Smooth muscle cell (in vitro differentiated cells): ENCODE data around the gene DNASE1. TPM values are rescaled to one million over a fixed set of nuclear protein-coding genes. Genes with fewer than 3 reads are reported as not detected.

ENCODE experiments used
- DNase-seq: peaks from one replicate; lab custom pipeline; 2025; ENCODE audit not compliant: unreplicated experiment; lab: John Stamatoyannopoulos, UW
- H2AFZ ChIP-seq: fragments of 200-600 bp; sonication (generic); 2 replicates; pipeline ENCODE4 v1.6.0; 2016; ENCODE audit warnings: antibody characterized with exemption, low read depth, mild to moderate bottlenecking
- H3F3A ChIP-seq: fragments of 200-600 bp; sonication (generic); 2 replicates; pipeline ENCODE4 v1.6.0; 2017; ENCODE audit warnings: antibody characterized with exemption, low read depth
- H3K27ac ChIP-seq: fragments of 200-600 bp; sonication (generic); 2 replicates; pipeline ENCODE4 v1.5.1; 2016; ENCODE audit warnings: low read depth, mild to moderate bottlenecking
- H3K27me3 ChIP-seq: fragments of 200-600 bp; sonication (generic); 2 replicates; pipeline ENCODE4 v1.6.1; 2016; ENCODE audit warnings: low read depth, mild to moderate bottlenecking
- H3K36me3 ChIP-seq: fragments of 200-600 bp; sonication (generic); 2 replicates; pipeline ENCODE4 v1.5.1; 2016; ENCODE audit warnings: low read depth
- H3K4me1 ChIP-seq: fragments of 200-600 bp; sonication (generic); 2 replicates; pipeline ENCODE4 v1.5.1; 2016; ENCODE audit warnings: low read depth
- H3K4me2 ChIP-seq: fragments of 200-600 bp; sonication (generic); 2 replicates; pipeline ENCODE4 v1.6.0; 2016; ENCODE audit warnings: mild to moderate bottlenecking
- H3K4me3 ChIP-seq: fragments of 200-600 bp; sonication (generic); 2 replicates; pipeline ENCODE4 v1.5.1; 2016; ENCODE audit warnings: mild to moderate bottlenecking
- H3K79me2 ChIP-seq: fragments of 200-600 bp; sonication (generic); 2 replicates; pipeline ENCODE4 v1.6.0; 2016; ENCODE audit warnings: low read depth, mild to moderate bottlenecking
- H3K9ac ChIP-seq: fragments of 200-600 bp; sonication (generic); 2 replicates; pipeline ENCODE4 v1.6.0; 2016; ENCODE audit warnings: low read depth
- H3K9me3 ChIP-seq: fragments of 200-600 bp; sonication (generic); replicated peaks from 2 replicates; pipeline ENCODE4 v1.5.1; 2016; ENCODE audit warnings: low read depth
- H4K20me1 ChIP-seq: fragments of 200-600 bp; sonication (generic); 2 replicates; pipeline ENCODE4 v1.6.0; 2016; ENCODE audit warnings: low read depth
- WGBS: methylation state at CpG from one replicate; pipeline ENCODE4 v1.1.7; 2016; ENCODE audit warnings: low lambda C conversion rate; 5-methylcytosine and 5-hydroxymethylcytosine counted together
- polyA plus RNA-seq: library from polyadenylated mRNA; unstranded; fragments of >200 nt; fragmentation: Nextera tagmentation; extraction: Ambion mirVana; gene quantifications from 2 replicates; pipeline ENCODE4 v1.2.1, GENCODE V29; 2016
- total RNA-seq: library from RNA; depleted of rRNA; stranded (reverse); fragments of >200 nt; gene quantifications from 2 replicates; pipeline ENCODE4 v1.2.3, GENCODE V29; 2014
- TF ChIP-seq, protein P1 (sequence below): fragments of 200-600 bp; sonication (generic); IDR thresholded peaks from 2 replicates; pipeline ENCODE4 v1.5.1; 2017; ENCODE audit warnings: borderline replicate concordance, mild to moderate bottlenecking, antibody characterized with exemption; ENCODE audit not compliant: insufficient read depth, poor library complexity, severe bottlenecking

DNASE1 gene
- total and polyA plus RNA-seq, 2 experiments from 2014 or later, result 8.1 to 37.8 TPM

DNA sequence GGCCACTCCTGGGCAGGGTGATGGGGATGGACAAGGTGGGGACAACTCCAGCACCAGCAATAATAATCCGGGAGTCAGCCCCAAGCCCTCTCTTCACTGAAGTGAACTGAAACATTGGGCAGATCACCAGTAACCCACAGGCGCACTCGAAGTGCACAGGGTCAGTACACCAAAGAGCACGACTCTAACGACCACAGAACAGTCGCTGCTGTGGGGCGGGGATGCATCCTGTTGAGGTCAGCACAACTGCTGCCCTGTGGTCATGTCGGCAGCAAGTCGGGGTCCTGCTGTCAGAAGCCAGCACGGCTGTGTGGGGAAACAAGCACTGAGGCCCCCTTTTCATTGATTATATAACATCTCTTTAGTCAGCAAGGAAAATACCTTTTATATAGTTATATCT, 14.6 kb downstream of the DNASE1 start:
- Histone ChIP-seq H3F3A (no peaks in the 10 kb centered on the region), H3K79me2 (no peaks in the 10 kb centered on the region), H2AFZ (no peak overlapping the region), H3K4me2 (no peak overlapping the region), H3K27me3 (no peaks in the 10 kb centered on the region), H3K36me3 (no peaks in the 10 kb centered on the region), H3K4me1 (no peaks in the 10 kb centered on the region), H3K4me3 (no peak overlapping the region), H3K27ac (no peak overlapping the region), H4K20me1 (no peaks in the 10 kb centered on the region), H3K9me3 (no peaks in the 10 kb centered on the region), H3K9ac (no peak overlapping the region)
- TF ChIP-seq, protein P1, sequence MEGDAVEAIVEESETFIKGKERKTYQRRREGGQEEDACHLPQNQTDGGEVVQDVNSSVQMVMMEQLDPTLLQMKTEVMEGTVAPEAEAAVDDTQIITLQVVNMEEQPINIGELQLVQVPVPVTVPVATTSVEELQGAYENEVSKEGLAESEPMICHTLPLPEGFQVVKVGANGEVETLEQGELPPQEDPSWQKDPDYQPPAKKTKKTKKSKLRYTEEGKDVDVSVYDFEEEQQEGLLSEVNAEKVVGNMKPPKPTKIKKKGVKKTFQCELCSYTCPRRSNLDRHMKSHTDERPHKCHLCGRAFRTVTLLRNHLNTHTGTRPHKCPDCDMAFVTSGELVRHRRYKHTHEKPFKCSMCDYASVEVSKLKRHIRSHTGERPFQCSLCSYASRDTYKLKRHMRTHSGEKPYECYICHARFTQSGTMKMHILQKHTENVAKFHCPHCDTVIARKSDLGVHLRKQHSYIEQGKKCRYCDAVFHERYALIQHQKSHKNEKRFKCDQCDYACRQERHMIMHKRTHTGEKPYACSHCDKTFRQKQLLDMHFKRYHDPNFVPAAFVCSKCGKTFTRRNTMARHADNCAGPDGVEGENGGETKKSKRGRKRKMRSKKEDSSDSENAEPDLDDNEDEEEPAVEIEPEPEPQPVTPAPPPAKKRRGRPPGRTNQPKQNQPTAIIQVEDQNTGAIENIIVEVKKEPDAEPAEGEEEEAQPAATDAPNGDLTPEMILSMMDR, result no peak
- WGBS, result over 99% methylated on average over 10 of the region's 10 CpGs
- no peak for DNase-seq

DNA sequence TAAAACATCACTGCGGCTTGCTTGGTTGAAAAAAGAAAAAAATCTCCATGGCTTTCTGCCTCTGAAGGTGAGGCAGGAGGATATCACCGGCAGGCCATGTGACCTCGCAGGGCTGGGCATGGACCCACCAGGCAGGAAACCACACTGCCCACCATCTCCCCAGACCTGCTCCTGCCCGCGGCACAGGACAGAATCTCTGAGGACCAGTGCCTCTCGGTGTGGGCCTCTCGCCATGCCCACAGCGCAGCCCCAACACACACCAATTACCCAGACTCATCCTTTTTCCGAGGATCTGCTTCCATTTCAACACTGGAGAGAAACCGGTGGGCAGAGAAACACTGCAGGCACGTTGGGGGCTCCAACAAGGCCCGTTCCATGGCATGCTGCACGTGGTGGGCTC, 16.2 kb downstream of the DNASE1 start:
- Histone ChIP-seq H3K9me3 (no peaks in the 10 kb centered on the region), H3K4me1 (no peaks in the 10 kb centered on the region), H3K27me3 (no peaks in the 10 kb centered on the region), H3K9ac (no peak overlapping the region), H3K4me3 (no peak overlapping the region), H4K20me1 (no peaks in the 10 kb centered on the region), H3F3A (no peaks in the 10 kb centered on the region), H2AFZ (no peak overlapping the region), H3K4me2 (no peak overlapping the region), H3K79me2 (no peaks in the 10 kb centered on the region), H3K36me3 (no peaks in the 10 kb centered on the region), H3K27ac (no peak overlapping the region)
- TF ChIP-seq, protein P1, result no peak
- DNase-seq, result no peak
- 99% methylated on average over 13 of the region's 13 CpGs for WGBS

DNA sequence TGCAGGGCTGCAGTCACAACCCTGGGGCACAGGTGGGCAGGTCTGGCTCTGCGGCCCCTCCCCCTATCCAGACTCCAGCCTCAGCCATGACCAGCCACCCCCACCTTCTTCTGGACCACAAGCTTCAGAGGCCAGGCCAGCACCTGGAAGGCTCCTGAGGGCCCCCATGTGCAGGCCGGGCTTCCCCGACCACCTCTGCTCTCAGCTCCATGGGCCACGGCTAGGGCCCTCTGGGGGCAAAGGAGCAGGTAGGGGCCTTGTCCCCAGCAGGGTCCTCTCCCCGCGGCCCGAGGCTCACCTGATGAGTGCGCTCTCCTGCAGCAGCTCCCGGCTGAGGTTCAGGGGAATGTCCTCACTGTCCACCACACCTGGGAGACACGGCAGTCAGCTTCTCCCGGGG, 16.9 kb downstream of the DNASE1 start:
- TF ChIP-seq, protein P1, result no peak
- Histone ChIP-seq H3K9ac (no peak overlapping the region), H3K27me3 (no peaks in the 10 kb centered on the region), H3K79me2 (no peaks in the 10 kb centered on the region), H4K20me1 (no peaks in the 10 kb centered on the region), H3K4me1 (no peaks in the 10 kb centered on the region), H3K4me3 (no peak overlapping the region), H3F3A (no peaks in the 10 kb centered on the region), H2AFZ (no peak overlapping the region), H3K4me2 (no peak overlapping the region), H3K27ac (no peak overlapping the region), H3K36me3 (no peaks in the 10 kb centered on the region), H3K9me3 (no peaks in the 10 kb centered on the region)
- WGBS, result 98% methylated on average over 10 of the region's 11 CpGs
- DNase-seq, result no peak

DNA sequence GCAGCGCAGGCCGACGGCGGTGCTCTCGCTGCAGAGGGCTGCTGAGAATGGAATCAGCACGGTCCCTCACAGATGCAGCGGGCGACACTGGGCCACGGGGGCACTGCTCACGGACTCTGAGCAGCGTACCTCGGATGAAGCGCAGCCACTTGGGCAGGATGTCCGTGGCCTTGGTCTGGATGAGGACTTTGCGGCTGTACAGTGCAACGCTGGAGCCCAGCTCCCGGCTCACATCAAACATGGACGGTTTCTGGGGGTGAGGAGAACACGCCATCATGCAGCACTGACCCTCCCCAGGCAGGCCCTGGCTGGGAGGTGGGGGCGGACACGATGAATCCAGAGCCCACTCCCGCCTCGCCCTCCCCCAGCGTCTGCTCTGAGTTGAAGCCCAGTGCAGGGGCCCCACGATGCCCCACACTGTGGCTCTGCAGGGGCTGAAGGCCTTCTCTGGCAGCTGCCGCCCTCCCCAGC, 18.1 kb downstream of the DNASE1 start:
- 96% methylated on average over 26 of the region's 26 CpGs for WGBS

More for the DNA sequence above, 18.1 kb downstream of the DNASE1 start:
- Histone ChIP-seq H3K9ac (no peak overlapping the region), H3K27me3 (no peaks in the 10 kb centered on the region), H2AFZ (no peak overlapping the region), H3K9me3 (no peaks in the 10 kb centered on the region), H3K4me3 (no peak overlapping the region), H3K79me2 (no peaks in the 10 kb centered on the region), H3K36me3 (no peaks in the 10 kb centered on the region), H3K4me2 (no peak overlapping the region), H4K20me1 (no peaks in the 10 kb centered on the region), H3F3A (no peaks in the 10 kb centered on the region), H3K27ac (no peak overlapping the region), H3K4me1 (no peaks in the 10 kb centered on the region)
- no peak for DNase-seq
- TF ChIP-seq, protein P1, result no peak
